Kidney tubule cell (primary cell): ENCODE results near the gene FAM181B.
"Not testable (repeated sequence)": the region's sequence is repeated elsewhere in the genome, so short reads cannot be mapped to it uniquely, and the experiment has no call there.

Source experiments
- DNase-seq: peaks from one replicate; pipeline ENCODE4 v3.0.0-alpha.2; 2018; ENCODE audit warnings: low spot score

Gene FAM181B

GRCh38 chr11:82732734-82733443 is 775 bp downstream of the FAM181B start:
- no peak for DNase-seq

DNA sequence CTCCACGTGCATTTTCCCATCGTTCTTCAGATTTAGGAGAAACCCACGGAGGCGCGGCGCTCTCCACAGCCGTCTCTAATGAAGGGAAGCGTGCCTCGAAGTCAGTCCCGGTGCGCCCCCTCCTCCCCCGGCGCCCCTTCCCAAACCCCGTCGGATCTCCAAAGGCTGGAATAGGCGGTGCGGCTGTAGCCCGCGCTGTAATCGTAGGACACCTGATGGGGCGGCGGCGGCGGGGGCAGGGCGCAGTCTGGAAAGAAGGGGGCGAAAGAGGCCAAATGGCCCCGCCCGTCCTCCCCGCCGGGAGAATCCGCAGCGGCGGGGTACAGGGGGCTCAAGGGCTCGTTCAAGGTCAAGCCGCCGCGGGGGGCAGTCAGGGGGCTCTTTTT is 1.3 kb downstream of the FAM181B start:
- DNase-seq = no peak

DNA sequence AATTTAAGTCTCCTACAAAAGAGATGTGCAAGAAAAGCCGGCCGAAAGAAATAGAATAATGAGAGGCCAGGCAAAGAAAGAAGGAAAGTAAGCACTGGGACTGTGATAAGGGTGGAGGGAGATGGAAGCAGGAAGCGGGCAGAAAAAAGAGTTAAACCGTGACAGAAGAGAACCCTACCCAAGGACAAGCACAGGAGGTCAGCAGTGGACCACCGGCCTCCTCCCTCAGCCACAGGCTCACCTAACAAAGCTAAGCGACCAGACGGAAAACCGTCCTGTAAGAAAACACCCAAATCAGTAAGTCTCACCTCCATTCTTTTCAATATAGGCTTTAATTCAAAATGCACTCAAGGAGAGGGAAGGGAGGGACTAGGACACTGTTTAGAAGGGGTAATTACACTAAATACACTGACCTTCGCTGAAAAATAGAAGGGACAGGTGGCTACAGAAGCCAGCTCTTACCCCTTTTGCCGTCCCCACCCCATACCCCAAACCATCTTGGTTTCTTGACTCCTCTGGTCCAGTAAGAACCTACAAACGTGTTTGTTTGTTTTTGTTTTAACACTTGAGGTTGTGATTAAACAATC is 1.9 kb downstream of the FAM181B start:
- DNase-seq = no peak

DNA sequence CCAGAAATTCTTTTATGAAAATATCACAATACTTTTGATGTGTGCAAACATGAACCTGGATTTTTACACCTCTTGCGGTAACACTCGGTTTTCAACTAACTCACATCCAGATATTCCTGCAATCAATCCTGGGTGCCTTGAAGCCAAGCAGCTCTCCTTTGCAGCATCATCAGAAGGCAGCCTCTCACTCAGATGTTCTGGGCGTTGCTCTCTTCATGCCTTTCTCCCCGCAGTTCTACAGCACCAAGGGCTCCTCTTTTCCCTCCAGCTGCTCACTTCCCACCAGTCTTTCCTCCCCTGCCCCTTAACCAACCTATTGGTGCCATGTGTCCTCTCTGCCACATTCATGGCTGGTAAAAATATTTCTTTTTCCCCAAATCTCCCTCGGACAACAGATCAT is 2.9 kb downstream of the FAM181B start:
- DNase-seq = no peak

DNA sequence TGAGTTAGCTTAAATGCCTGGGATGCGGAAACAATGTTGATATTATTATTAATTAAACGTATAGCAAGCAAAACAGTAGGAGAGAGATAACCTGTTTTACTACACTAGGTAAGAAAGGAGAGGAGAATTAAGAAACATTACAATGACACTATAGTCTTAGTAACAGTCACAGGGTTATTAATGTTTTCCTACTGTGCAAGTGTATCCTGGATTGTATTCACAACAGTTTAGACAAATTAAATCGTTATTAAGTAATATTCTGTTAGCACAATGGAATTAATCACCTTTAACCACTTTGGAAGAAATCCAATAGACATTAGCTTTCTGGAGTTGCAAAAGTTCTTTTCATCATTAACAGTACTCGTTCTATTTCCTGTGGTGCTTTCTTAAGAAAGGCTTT is 3.4 kb downstream of the FAM181B start:
- DNase-seq = no peak

- no peak for DNase-seq
Observed at GRCh38 chr11:82724026-82724425, 9.6 kb downstream of the FAM181B start.

DNA sequence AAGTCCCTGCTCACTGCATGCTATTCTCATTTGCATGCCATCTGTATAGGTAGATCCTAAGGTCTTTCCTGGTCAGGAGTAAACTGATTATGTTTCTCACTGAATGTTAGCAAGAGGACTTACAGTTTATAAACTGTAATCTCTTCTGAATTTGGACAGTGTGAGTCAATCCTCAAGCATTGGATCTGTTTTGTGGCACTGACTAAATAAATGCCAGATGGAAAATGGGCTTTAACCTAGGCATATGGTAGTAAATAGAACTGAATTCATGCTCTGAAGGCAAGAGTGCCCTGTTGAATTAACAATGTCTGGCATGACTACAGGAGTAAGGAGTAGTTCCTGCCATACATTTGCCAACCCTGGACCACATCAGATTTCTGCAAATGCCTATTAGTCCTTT is 11.4 kb downstream of the FAM181B start:
- no peak for DNase-seq

- DNase-seq = no peak
Observed at GRCh38 chr11:82720267-82721065, 13.2 kb downstream of the FAM181B start.

DNA sequence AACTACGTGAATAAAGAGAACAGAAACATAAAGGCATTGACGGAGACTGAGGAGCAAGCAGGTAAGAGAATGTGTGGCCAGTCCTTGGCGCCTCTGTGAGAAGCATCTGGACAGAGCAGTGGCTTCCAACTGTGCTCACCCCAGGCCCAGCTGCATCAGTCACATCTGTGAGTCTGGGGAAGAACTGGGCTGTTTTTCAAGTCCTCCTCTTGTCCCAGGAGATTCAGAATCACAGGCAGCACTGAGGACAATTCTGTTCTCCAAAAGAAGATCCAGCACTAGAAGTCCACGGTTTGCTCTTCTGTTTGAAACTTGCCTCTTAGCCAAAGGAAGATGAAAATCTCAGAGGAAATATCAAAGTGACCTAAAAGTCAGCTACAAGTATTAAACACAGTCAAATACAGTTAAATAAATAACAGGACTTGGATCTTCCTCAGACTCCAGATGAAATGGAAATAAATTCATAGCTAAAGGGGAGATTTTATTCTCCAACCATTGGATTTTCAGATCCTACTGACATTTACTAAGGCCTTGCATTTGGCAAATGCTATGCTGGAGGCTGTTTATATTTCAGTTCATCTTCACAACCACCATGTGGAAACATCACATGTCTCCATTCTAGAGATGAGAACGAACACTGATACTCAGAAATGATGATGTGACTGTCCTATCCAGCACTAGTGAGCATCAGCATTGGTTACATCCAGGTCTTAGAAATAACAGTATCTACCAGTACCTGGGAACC is 14.1 kb downstream of the FAM181B start:
- DNase-seq = no peak

DNA sequence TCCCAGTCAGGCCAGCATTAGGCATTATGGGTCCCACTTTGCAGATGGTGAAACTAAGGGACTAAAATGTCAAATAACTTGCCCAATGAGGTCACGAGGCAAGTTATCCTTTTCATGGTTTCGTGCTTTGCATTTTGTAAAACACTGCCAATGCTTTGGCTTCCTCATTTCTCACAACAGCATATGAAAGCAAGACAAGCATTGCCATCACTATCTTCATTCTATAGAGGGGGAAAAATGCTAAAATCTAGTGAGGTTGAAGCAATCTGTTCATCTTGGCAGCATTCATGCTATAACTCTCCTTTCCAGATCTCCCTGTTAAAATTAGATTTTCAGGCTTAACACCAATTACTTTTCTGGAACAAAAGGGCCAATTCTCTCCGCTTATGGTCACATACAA is 14.8 kb downstream of the FAM181B start:
- DNase-seq = no peak

GRCh38 chr11:82718307-82718706 is 15.4 kb downstream of the FAM181B start:
- peak; percentile 53 for DNase-seq

GRCh38 chr11:82714346-82715174 is 19.1 kb downstream of the FAM181B start:
- no peak for DNase-seq

GRCh38 chr11:82711648-82712047 is 22.0 kb downstream of the FAM181B start:
- no peak for DNase-seq

DNA sequence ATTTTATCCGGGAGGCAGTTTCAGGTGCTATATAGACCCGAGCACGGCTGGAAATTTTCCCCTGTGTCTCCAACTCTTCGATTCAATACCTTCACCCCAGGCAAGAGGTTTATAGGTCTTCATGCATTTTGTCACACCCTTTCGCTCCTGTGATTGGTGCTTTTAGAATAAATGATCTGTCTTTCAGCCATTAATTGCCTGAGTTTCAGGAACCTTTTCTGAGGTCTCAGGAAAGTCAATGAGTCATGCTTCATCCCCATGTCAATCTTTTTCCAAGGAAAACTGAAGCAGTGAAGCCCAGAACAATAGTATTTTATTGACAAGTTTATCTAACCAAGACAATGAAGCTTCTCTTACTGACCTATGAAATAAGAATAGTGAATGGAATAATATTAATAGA is 29.9 kb downstream of the FAM181B start:
- DNase-seq = peak; percentile 43

DNA sequence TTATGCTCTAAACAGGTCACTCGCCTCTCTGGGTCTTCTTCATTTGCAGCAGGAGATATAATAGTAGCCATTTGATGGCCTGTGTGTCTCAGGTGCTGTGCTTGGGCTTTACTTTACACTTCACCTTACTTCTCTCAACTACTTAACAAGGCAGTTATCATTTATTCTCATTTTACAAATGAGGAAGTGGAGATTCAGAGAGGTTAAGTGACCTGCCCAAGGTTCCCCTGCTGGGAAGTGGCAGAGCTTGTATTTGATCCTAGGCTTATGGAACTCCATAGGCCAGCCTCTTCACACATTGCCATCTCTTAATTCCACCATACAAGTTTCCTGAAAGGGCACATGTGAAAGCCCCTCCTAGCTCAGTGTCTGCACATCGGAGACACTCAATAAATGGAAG is 30.4 kb downstream of the FAM181B start:
- DNase-seq = no peak

GRCh38 chr11:82701847-82702520 is 31.7 kb downstream of the FAM181B start:
- DNase-seq = peak; percentile 27

- DNase-seq = no peak
Observed at GRCh38 chr11:82698576-82699352, 34.9 kb downstream of the FAM181B start.

DNA sequence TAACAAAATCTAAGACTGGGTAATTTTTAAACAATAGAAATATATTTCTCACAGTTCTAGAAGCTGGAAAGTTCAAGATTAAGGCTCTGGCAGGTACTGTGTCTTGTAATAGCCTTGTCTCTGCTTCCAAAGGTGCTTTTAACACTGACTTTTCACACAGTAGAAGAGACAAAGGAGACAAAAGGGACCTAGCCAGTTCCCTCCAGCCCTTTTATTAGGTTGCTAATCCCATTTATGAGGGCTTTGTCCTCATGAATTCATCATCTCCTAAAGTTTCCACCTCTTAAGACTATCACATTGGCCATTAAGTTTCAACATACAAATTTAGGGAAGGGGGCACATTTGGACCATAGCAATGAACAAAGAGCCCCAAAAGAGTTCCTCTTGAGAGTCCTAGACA is 40.7 kb downstream of the FAM181B start:
- DNase-seq = no peak

- DNase-seq = not testable (repeated sequence)
Observed at GRCh38 chr11:82689347-82689746, 44.3 kb downstream of the FAM181B start.

- no peak for DNase-seq
Observed at GRCh38 chr11:82686211-82686610, 47.5 kb downstream of the FAM181B start.
